Heart right ventricle (tissue), 16 donors: ENCODE data around the gene HTT-AS. TPM values are rescaled to one million over a fixed set of nuclear protein-coding genes. Genes with fewer than 3 reads are reported as not detected.

Experiments used
- ATAC-seq, 8 donors: fragments of 200-7000 bp; cut with Tn5 transposase; one replicate each; pipeline ENCODE4 v1.9.1; 2020; ENCODE audit warnings: mild to moderate bottlenecking in 8 of 8, moderate library complexity in 8 of 8, moderate number of reproducible peaks in 1 of 8
- DNase-seq, 2 donors: peaks; one replicate each; pipeline ENCODE4 v3.0.0-alpha.2; 2020
- H3K27ac ChIP-seq, 10 donors: fragments of 200-600 bp; sonication (generic) in 2 of 10; one replicate each; pipeline versions ENCODE4 v1.5.0 to v1.8.0; 2020 to 2022; ENCODE audit warnings: mild to moderate bottlenecking in 3 of 10
- H3K27me3 ChIP-seq, 7 donors: fragments of 200-600 bp; one replicate each; pipeline ENCODE4 v1.8.0; 2021 to 2022; ENCODE audit warnings: mild to moderate bottlenecking in 2 of 7
- H3K36me3 ChIP-seq, 9 donors: fragments of 200-600 bp; sonication (generic) in 1 of 9; one replicate each; pipeline versions ENCODE4 v1.5.0 to v1.8.0; 2020 to 2022; ENCODE audit warnings: mild to moderate bottlenecking in 2 of 9
- H3K4me1 ChIP-seq, 9 donors: fragments of 200-600 bp; sonication (generic) in 1 of 9; one replicate each; pipeline versions ENCODE4 v1.5.0 to v1.8.0; 2020 to 2022; ENCODE audit warnings: mild to moderate bottlenecking in 4 of 9
- H3K4me3 ChIP-seq, 10 donors: fragments of 200-600 bp; sonication (generic) in 2 of 10; one replicate each; pipeline versions ENCODE4 v1.5.0 to v1.8.0; 2020 to 2022; ENCODE audit warnings: mild to moderate bottlenecking in 7 of 10, moderate library complexity in 2 of 10
- H3K9me3 ChIP-seq, 11 donors: fragments of 200-600 bp in 10 of 11; sonication (generic) in 2 of 11; one replicate each; pipeline versions ENCODE4 v1.5.0 to v1.8.0; 2013 to 2022; ENCODE audit warnings: mild to moderate bottlenecking in 2 of 11, control low read depth in 1 of 11, moderate library complexity in 1 of 11
- WGBS, 2 donors: extraction: QIAGEN DNeasy Blood & Tissue Kit; methylation state at CpG; one replicate each; pipeline ENCODE4 v1.1.7; 2013; ENCODE audit warnings: inconsistent platforms in 1 of 2; 5-methylcytosine and 5-hydroxymethylcytosine counted together
- intact Hi-C, 10 donors: fragments of 100-400 bp; cut with DNase I; formaldehyde crosslinking; loops; one replicate each; pipeline versions ENCODE4 v1.11.1 to v1.14.2; 2022
- polyA plus RNA-seq, 2 donors: library from polyadenylated mRNA; stranded (reverse); fragments of 200-250 nt; gene quantifications; one replicate each; pipeline ENCODE4 v1.2.3, GENCODE V29; 2013
- total RNA-seq, 10 donors: library from RNA; stranded (reverse); fragmentation: NEBNext Ultra II Directional in 3 of 10; extraction: Animal tissue kit (Norgen Biotek cat#: 25700) in 3 of 10; gene quantifications; one replicate each; pipeline versions ENCODE4 v1.2.1 to v1.2.4, GENCODE V29; 2021 to 2023
- TF ChIP-seq, protein P1 (sequence below), 9 donors: fragments of 200-600 bp; sonication (generic) in 2 of 9; IDR thresholded peaks; one replicate each; pipeline versions ENCODE4 v1.5.0 to v1.8.0; 2021 to 2022; ENCODE audit warnings: antibody characterized with exemption in 9 of 9, mild to moderate bottlenecking in 5 of 9, moderate library complexity in 1 of 9
- donor health status: Arrhythmogenic right ventricular cardiomyopathy.
- donor health status: ischemic (EF 13 %, LVEDD 7.1; RV severe dilation, severe dysfunction).
- donor health status: healthy with polysubstance abuse.
- donor health status: DM: no; HTN: yes; CAD: no.
- donor health status: DM: no; HTN: no; CAD: no.
- donor health status: ischemic (EF 25% LVEDD 6.9; RV normal size, moderate dysfunction).
- donor health status: ischemic (EF 25% LVEDD 5.7; RV mildly dilated, moderate dysfunction).
- donor health status: healthy.
- donor health status: DM: yes; HTN: yes; CAD: no.
- donor health status: Ischemic cardiomyopathy.
- donor health status: ischemic (EF 35%, LVEDD 5.7; RV mildly dilated, moderate dysfunction).
- donor health status: nonischemic (EF 11% LVEDD 7.7; RV severe dilation, severe dysfunction).
- donor health status: DM: yes; HTN: yes; CAD: no.
- donor health status: PGD.
- donor health status: ischemic (EF 29% LVEDD 5.4; RV normal size, mild dysfunction).
- donor health status: nonischemic (EF 23%, LVEDD 6.1; RV moderate dilation, normal function).

HTT-AS gene
- total and polyA plus RNA-seq, 12 donors, result not detected

GRCh38 chr4:3021627-3022026, 52.7 kb downstream of the HTT-AS start:
- H3K9me3 ChIP-seq, result no peaks in the 10 kb centered on the region
- no peak for ATAC-seq
- intact Hi-C loops, result no loop called here
- DNase-seq, result no peak
- H3K4me1 ChIP-seq, result no peaks in the 10 kb centered on the region
- H3K27ac ChIP-seq, result no peak overlapping the region
- H3K36me3 ChIP-seq, result peaks cover 0 to 5% (median 0%) of the 10 kb centered on the region in 9 donors
- 94 to 97% methylated on average over 8 of the region's 8 CpGs for WGBS, 2 donors
- no peak overlapping the region for H3K4me3 ChIP-seq
- TF ChIP-seq, protein P1, sequence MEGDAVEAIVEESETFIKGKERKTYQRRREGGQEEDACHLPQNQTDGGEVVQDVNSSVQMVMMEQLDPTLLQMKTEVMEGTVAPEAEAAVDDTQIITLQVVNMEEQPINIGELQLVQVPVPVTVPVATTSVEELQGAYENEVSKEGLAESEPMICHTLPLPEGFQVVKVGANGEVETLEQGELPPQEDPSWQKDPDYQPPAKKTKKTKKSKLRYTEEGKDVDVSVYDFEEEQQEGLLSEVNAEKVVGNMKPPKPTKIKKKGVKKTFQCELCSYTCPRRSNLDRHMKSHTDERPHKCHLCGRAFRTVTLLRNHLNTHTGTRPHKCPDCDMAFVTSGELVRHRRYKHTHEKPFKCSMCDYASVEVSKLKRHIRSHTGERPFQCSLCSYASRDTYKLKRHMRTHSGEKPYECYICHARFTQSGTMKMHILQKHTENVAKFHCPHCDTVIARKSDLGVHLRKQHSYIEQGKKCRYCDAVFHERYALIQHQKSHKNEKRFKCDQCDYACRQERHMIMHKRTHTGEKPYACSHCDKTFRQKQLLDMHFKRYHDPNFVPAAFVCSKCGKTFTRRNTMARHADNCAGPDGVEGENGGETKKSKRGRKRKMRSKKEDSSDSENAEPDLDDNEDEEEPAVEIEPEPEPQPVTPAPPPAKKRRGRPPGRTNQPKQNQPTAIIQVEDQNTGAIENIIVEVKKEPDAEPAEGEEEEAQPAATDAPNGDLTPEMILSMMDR (IDR thresholded peaks at IDR 0.05), result no peak
- no peaks in the 10 kb centered on the region for H3K27me3 ChIP-seq

GRCh38 chr4:3021127-3021526, 53.2 kb downstream of the HTT-AS start:
- peaks cover 0 to 5% (median 0%) of the 10 kb centered on the region in 9 donors for H3K36me3 ChIP-seq
- no peaks in the 10 kb centered on the region for H3K27me3 ChIP-seq
- 62 to 68% methylated on average over 6 of the region's 6 CpGs for WGBS, 2 donors
- no peaks in the 10 kb centered on the region for H3K4me1 ChIP-seq
- no peak overlapping the region for H3K4me3 ChIP-seq
- ATAC-seq (no peak), DNase-seq (no peak)
- no peaks in the 10 kb centered on the region for H3K9me3 ChIP-seq
- intact Hi-C loops, result no loop called here
- TF ChIP-seq, protein P1 (IDR thresholded peaks at IDR 0.05), result no peak
- H3K27ac ChIP-seq, result no peak overlapping the region

DNA sequence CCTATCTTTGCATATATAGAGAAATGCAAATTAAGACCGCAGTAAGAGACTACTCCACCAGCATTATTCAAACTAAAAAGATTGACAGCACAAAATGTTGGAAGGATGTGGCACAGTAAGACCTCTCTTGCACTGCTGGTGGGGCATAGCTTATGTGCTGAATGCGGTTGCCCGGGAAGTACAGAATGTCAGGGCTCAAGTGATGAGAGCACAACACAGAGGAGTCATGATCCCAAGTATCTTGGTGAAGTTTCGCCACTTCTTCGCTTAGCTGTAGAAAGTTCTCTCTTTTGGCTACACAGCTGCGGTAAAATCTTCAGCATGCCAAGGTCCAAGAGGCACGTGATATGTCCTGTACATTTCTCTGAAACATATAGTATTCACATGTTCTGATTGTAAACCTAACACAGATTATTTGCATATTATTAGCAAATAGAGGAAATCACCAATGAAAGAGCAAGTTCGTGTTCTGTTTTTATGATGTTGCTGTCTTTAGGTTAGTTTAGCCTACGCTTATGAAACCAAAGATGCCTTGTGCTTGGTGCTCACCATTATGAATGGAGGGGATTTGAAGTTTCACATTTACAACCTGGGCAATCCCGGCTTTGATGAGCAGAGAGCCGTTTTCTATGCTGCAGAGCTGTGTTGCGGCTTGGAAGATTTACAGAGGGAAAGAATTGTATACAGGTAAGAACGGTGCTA, 55.0 kb downstream of the HTT-AS start:
- DNase-seq (no peak), ATAC-seq (no peak)
- intact Hi-C loops, result no loop called here
- Histone ChIP-seq H3K4me1 (no peaks in the 10 kb centered on the region), H3K36me3 (peaks cover 0 to 5% (median 0%) of the 10 kb centered on the region in 9 donors), H3K4me3 (no peak overlapping the region), H3K27ac (no peak overlapping the region), H3K27me3 (no peaks in the 10 kb centered on the region), H3K9me3 (no peaks in the 10 kb centered on the region)
- 93 to 94% methylated on average over 13 of the region's 13 CpGs for WGBS, 2 donors
- TF ChIP-seq, protein P1 (IDR thresholded peaks at IDR 0.05), result no peak

DNA sequence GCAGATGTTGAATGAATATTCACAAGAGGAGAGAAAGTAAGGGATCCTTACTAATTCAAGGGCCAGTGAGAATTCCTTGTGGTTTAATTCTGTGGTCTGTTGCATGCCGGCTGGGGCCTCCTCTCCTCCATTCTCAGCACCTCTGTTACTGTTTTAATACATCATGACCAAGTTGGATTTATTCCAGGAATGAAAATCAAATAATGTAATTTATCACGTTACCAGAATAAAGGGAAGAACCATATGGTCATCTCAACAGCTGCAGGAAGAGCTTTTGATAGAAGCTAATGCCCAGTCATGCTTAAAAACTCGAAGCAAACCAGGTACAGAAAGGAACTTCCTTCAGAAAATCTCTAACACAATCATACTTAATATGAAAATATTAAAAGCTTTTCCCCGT, 56.8 kb downstream of the HTT-AS start:
- TF ChIP-seq, protein P1 (IDR thresholded peaks at IDR 0.05), result no peak
- 77 to 82% methylated on average over 4 of the region's 4 CpGs for WGBS, 2 donors
- ATAC-seq (no peak), DNase-seq (no peak)
- H3K9me3 ChIP-seq, result no peaks in the 10 kb centered on the region
- intact Hi-C loops, result no loop called here
- no peaks in the 10 kb centered on the region for H3K27me3 ChIP-seq
- H3K4me3 ChIP-seq, result no peak overlapping the region
- no peak overlapping the region for H3K27ac ChIP-seq
- peaks cover 0 to 5% (median 0%) of the 10 kb centered on the region in 9 donors for H3K36me3 ChIP-seq
- peaks cover 0 to 5% (median 0%) of the 10 kb centered on the region in 9 donors for H3K4me1 ChIP-seq
